K562 (cell line): ENCODE measurements around the gene TBCC. TPM values are rescaled to one million over a fixed set of nuclear protein-coding genes. Genes with fewer than 3 reads are reported as not detected.

ENCODE experiments used
- BRF1 ChIP-seq: IDR thresholded peaks from 3 replicates; pipeline ENCODE4 v1.6.1; 2011; ENCODE audit warnings: borderline replicate concordance, mild to moderate bottlenecking; ENCODE audit not compliant: insufficient read length; ENCODE audit errors: extremely low read depth
- CHD2 ChIP-seq: IDR thresholded peaks from 2 replicates; pipeline ENCODE4 v1.6.1; 2011; ENCODE audit warnings: low read depth, low read length
- FOXA3 ChIP-seq, 2 experiments: fragments of 450-650 bp in 1 of 2; sonication (generic) in 1 of 2; formaldehyde crosslinking; IDR thresholded peaks in 1 of 2; conservative IDR thresholded peaks in 1 of 2; 2 replicates each; pipeline versions ENCODE4 v1.4.0 to v1.8.0; 2020 to 2022; ENCODE audit warnings: mild to moderate bottlenecking in 2 of 2, missing genetic modification reagents in 1 of 2
- HIVEP1 ChIP-seq: fragments of 250-450 bp; sonication (Bioruptor Pico); IDR thresholded peaks from 2 replicates; pipeline ENCODE4 v1.4.0; 2020; ENCODE audit warnings: mild to moderate bottlenecking
- HNRNPLL ChIP-seq: fragments of 200-400 bp; formaldehyde crosslinking; IDR thresholded peaks from 2 replicates; pipeline ENCODE4 v1.6.1; 2017; ENCODE audit warnings: low read length, low read depth, mild to moderate bottlenecking; ENCODE audit not compliant: poor library complexity, severe bottlenecking
- KHSRP ChIP-seq: fragments of 450-650 bp; IDR thresholded peaks from 2 replicates; pipeline ENCODE4 v1.6.1; 2017
- NFATC3 ChIP-seq: fragments of 450-650 bp; IDR thresholded peaks from 2 replicates; pipeline ENCODE4 v1.6.1; 2017; ENCODE audit warnings: mild to moderate bottlenecking
- NR1H2 ChIP-seq: sonication (generic); formaldehyde crosslinking; IDR thresholded peaks from 2 replicates; pipeline ENCODE4 v1.4.0; 2020; ENCODE audit warnings: mild to moderate bottlenecking, missing genetic modification reagents
- NUFIP1 ChIP-seq: fragments of 450-650 bp; IDR thresholded peaks from 2 replicates; pipeline ENCODE4 v1.6.1; 2018; ENCODE audit not compliant: partially characterized antibody
- PCBP2 ChIP-seq: fragments of 200-400 bp; formaldehyde crosslinking; IDR thresholded peaks from 2 replicates; pipeline ENCODE4 v1.6.1; 2018; ENCODE audit warnings: low read length, low read depth, mild to moderate bottlenecking, moderate library complexity; ENCODE audit not compliant: poor library complexity, severe bottlenecking
- PHB ChIP-seq: fragments of 250-450 bp; sonication (Bioruptor Pico); IDR thresholded peaks from 2 replicates; pipeline ENCODE4 v1.5.0; 2021
- RBM14 ChIP-seq: fragments of 200-400 bp; formaldehyde crosslinking; IDR thresholded peaks from 2 replicates; pipeline ENCODE4 v1.6.1; 2018; ENCODE audit warnings: low read depth, mild to moderate bottlenecking, low read length, moderate library complexity, borderline replicate concordance; ENCODE audit not compliant: insufficient read depth
- ZNF347 ChIP-seq: fragments of 450-650 bp; formaldehyde crosslinking; IDR thresholded peaks from 2 replicates; pipeline ENCODE4 v1.4.0; 2020; ENCODE audit warnings: low read depth, mild to moderate bottlenecking, moderate library complexity
- polyA plus RNA-seq, 8 experiments: library from polyadenylated mRNA; depleted of rRNA in 4 of 8; stranded (reverse) in 5 of 8; unstranded in 3 of 8; fragments of >200 nt; fragmentation: Nextera tagmentation in 2 of 8; fragmentation: Illumina TruSeq in 1 of 8; extraction: Ambion mirVana in 2 of 8; extraction: Trizol in 1 of 8; gene quantifications; 2 replicates each; pipeline versions ENCODE4 v1.2.1 to v1.2.3, GENCODE V29; 2011 to 2014; ENCODE audit warnings: inconsistent platforms in 1 of 8, missing spikeins in 1 of 8
- total RNA-seq, 7 experiments: library from RNA; depleted of rRNA in 6 of 7; stranded (reverse); fragments of >200 nt in 6 of 7; fragmentation: Illumina TruSeq in 2 of 7; extraction: Trizol in 2 of 7; gene quantifications; 2 replicates each; pipeline versions ENCODE4 v1.2.1 to v1.2.3, GENCODE V29; 2011 to 2021; ENCODE audit warnings: low replicate concordance in 1 of 7
- TF ChIP-seq, protein P1 (sequence below), 2 experiments: fragments of 450-650 bp; formaldehyde crosslinking in 1 of 2; IDR thresholded peaks; 2 replicates each; pipeline versions ENCODE4 v1.4.0 to v1.6.1; 2014 to 2020; ENCODE audit warnings: mild to moderate bottlenecking in 2 of 2, borderline replicate concordance in 1 of 2, low read depth in 1 of 2
- TF ChIP-seq, protein P2 (sequence below): fragments of 450-650 bp; formaldehyde crosslinking; IDR thresholded peaks from 2 replicates; pipeline ENCODE4 v1.4.0; 2020; ENCODE audit warnings: mild to moderate bottlenecking
- TF ChIP-seq, protein P3 (sequence below): fragments of 250-450 bp; sonication (Bioruptor Pico); IDR thresholded peaks from 2 replicates; pipeline ENCODE4 v1.6.1; 2021; ENCODE audit warnings: mild to moderate bottlenecking

The TBCC gene
- total and polyA plus RNA-seq, 9 of the 15 experiments (the other 6 are each of a cell fraction or from before 2014, with no cell fraction given): 2.8 to 34.1 (median 23.3) TPM

DNA sequence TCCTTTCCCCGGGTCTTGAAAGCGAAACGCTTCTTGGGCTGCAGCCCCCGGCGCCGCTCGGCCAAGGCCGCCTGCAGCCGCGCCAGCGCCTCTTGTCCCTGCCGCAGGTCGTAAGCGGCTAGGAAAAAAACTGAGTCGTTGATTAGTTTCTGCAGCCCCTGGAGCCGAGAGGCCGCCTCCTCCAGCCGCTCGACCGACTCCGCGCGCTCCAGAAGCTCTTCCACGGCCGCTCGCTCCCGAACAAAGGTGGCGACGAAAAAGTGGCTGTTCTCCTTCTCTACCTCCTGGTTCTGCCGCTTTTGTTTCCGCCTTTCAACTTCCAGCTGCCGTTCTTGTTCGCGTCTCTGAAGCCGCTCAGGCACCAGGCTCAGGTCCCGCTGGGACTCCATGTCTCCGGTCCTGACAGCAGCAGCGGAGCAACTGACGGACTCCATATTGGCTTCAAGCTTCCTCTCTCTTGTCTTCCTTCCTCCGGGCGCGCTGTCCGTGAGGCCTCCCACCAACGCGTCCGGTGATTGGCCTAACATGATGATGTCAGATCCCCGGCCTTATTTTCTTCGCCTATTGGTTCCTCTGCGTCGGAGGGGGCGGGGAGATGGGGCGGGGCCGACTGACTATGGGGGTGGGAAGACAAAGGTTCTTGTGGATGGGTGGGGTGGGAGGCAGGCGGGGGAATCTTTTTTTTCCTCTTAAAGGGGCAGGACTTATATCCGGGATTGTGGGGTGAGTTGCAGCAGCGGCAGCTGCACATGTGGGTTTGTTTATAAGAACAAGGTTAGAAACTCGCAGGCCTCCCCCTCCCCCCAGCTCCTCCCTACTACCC, at the start of gene TBCC (continued):
- TF ChIP-seq, protein P1, sequence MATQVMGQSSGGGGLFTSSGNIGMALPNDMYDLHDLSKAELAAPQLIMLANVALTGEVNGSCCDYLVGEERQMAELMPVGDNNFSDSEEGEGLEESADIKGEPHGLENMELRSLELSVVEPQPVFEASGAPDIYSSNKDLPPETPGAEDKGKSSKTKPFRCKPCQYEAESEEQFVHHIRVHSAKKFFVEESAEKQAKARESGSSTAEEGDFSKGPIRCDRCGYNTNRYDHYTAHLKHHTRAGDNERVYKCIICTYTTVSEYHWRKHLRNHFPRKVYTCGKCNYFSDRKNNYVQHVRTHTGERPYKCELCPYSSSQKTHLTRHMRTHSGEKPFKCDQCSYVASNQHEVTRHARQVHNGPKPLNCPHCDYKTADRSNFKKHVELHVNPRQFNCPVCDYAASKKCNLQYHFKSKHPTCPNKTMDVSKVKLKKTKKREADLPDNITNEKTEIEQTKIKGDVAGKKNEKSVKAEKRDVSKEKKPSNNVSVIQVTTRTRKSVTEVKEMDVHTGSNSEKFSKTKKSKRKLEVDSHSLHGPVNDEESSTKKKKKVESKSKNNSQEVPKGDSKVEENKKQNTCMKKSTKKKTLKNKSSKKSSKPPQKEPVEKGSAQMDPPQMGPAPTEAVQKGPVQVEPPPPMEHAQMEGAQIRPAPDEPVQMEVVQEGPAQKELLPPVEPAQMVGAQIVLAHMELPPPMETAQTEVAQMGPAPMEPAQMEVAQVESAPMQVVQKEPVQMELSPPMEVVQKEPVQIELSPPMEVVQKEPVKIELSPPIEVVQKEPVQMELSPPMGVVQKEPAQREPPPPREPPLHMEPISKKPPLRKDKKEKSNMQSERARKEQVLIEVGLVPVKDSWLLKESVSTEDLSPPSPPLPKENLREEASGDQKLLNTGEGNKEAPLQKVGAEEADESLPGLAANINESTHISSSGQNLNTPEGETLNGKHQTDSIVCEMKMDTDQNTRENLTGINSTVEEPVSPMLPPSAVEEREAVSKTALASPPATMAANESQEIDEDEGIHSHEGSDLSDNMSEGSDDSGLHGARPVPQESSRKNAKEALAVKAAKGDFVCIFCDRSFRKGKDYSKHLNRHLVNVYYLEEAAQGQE (IDR thresholded peaks at IDR 0.05; ENCODE audit: borderline replicate concordance): no peak
- TF ChIP-seq, protein P1 (CRISPR knock-in tag; IDR thresholded peaks at IDR 0.05; ENCODE audit: low read depth): peak; percentile 28; the same call in 1 of the 2 replicates
- TF ChIP-seq CHD2 (peak; percentile 58; the same call in 1 of the 2 replicates), NUFIP1 (no peak), PHB (CRISPR knock-in tag) (no peak), HIVEP1 (no peak), PCBP2 (no peak), ZNF347 (CRISPR knock-in tag) (no peak), KHSRP (no peak), BRF1 (no peak), HNRNPLL (no peak), FOXA3 (CRISPR knock-in tag; conservative IDR thresholded peaks at IDR 0.05 in 1 of 2, IDR thresholded peaks at IDR 0.05 in 1 of 2) (no peak), NR1H2 (CRISPR knock-in tag) (no peak), RBM14 (no peak), NFATC3 (no peak)
- TF ChIP-seq, protein P2, sequence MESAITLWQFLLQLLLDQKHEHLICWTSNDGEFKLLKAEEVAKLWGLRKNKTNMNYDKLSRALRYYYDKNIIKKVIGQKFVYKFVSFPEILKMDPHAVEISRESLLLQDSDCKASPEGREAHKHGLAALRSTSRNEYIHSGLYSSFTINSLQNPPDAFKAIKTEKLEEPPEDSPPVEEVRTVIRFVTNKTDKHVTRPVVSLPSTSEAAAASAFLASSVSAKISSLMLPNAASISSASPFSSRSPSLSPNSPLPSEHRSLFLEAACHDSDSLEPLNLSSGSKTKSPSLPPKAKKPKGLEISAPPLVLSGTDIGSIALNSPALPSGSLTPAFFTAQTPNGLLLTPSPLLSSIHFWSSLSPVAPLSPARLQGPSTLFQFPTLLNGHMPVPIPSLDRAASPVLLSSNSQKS (CRISPR knock-in tag): no peak
- TF ChIP-seq, protein P3, sequence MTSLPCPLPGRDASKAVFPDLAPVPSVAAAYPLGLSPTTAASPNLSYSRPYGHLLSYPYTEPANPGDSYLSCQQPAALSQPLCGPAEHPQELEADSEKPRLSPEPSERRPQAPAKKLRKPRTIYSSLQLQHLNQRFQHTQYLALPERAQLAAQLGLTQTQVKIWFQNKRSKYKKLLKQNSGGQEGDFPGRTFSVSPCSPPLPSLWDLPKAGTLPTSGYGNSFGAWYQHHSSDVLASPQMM (CRISPR knock-in tag): no peak
